B cell (primary cell): ENCODE measurements around the gene CMC4.

Experiments
- CTCF ChIP-seq: fragments of 200-600 bp; IDR thresholded peaks from one replicate; pipeline ENCODE4 v1.8.0; 2022; ENCODE audit warnings: antibody characterized with exemption, mild to moderate bottlenecking
- EZH2 ChIP-seq: IDR thresholded peaks from 2 replicates; pipeline ENCODE4 v1.6.1; 2012; ENCODE audit warnings: borderline replicate concordance, low read depth, mild to moderate bottlenecking, moderate library complexity, low read length; ENCODE audit not compliant: insufficient read depth, poor library complexity, severe bottlenecking

GRCh38 chrX:155086202-155086840 is 15.4 kb upstream of the CMC4 start:
- peak; percentile 45 for TF ChIP-seq CTCF
- TF ChIP-seq EZH2: no peak
